Left renal cortex interstitium (tissue), 4 donors: ENCODE results near the gene IBSP. TPM values are rescaled to one million over a fixed set of nuclear protein-coding genes. Genes with fewer than 3 reads are reported as not detected.

Experiments used
- DNase-seq, 4 donors: peaks; one replicate each; pipeline ENCODE4 v3.0.0-alpha.2; 2013; ENCODE audit warnings: low read depth in 4 of 4, low spot score in 2 of 4, missing footprints in 1 of 4
- polyA plus RNA-seq, 4 donors: library from polyadenylated mRNA; unstranded; fragments of 120-200 nt; gene quantifications; one replicate each; pipeline ENCODE4 v1.2.1, GENCODE V29; 2013; ENCODE audit not compliant: insufficient read length in 4 of 4

Gene IBSP
- polyA plus RNA-seq, 4 donors: not detected

GRCh38 chr4:87835743-87836142, 36.4 kb downstream of the IBSP start:
- DNase-seq: no peak

- DNase-seq: no peak
Observed at GRCh38 chr4:87838205-87838604, 38.9 kb downstream of the IBSP start.

DNA sequence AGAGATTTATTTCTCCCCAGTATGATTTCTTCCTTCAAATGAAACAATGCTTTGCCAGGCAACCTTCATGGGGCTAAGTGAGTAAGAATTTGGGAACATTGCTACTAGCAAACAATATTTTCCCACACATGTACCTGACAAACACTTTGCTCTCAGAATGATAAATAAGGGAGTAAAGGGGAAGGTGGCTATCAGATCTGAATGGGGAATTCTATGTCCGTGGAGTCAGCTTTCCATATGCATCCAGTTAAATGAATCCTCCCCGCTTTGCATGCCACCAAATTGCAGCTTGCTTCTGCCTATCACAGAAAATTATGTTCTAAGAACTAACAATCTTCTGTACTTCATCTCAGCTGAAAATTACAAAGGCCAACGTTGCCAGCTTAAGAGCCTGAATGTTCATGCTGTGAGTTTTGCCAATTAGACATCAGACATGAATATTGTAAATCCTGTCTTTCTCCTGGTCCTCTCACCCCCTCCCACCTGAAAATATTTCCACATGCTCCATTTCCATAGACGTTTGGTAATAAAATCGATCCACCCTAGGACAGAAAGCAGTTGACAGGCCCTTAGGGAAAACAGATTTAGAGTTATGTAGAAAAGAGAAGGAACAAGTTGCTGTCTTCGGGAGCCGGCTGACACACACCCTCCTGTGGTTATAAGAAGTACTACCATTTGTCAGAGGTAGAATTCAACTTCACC, 39.7 kb downstream of the IBSP start:
- no peak for DNase-seq

- DNase-seq: no peak
Observed at GRCh38 chr4:87839592-87839946, 40.2 kb downstream of the IBSP start.

GRCh38 chr4:87840149-87840548, 40.8 kb downstream of the IBSP start:
- DNase-seq: no peak

- DNase-seq: no peak
Observed at GRCh38 chr4:87843936-87844335, 44.6 kb downstream of the IBSP start.

GRCh38 chr4:87844452-87844851, 45.1 kb downstream of the IBSP start:
- DNase-seq: no peak

GRCh38 chr4:87846226-87846625, 46.9 kb downstream of the IBSP start:
- DNase-seq: no peak

GRCh38 chr4:87848622-87849351, 49.4 kb downstream of the IBSP start:
- peak in 2 of 4 donors; percentile 19 to 39 for DNase-seq

GRCh38 chr4:87849612-87850011, 50.3 kb downstream of the IBSP start:
- no peak for DNase-seq

DNA sequence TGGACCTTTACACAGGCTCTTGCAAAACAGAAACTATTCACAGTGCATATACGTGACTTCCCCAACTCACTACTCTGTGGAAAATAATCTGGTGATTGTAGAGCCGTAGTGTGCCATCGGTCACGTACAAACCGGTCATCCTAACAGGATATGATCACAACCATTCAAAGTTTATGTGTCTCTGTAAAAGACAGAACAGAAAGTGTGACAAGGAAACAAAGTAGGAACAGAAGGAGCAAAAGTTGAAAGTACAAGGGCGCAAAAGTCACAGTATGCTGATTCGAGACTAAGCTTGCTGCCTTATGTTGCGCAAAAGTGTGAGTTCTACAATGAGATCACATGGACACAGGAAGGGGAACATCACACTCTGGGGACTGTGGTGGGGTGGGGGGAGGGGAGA, 52.0 kb downstream of the IBSP start:
- no peak for DNase-seq

DNA sequence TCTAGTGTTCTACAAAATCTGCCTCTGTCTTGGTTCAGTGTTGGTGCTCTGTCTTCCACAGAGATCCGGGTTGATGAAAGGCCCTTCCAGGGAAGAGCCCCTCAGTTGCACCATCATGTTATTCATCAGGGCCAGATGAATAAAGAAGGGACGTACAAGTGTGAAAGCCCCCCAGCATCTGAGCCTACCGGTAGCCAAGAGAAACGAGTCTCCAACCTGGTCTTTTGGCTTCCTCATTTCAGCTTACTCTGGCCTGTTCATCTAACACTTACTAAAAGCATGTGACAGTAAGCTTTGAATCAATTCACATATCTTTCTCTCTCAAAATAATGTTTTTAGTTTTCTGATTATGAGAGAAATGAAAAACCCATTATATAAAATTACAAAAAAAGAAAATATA, 52.6 kb downstream of the IBSP start:
- DNase-seq: no peak

DNA sequence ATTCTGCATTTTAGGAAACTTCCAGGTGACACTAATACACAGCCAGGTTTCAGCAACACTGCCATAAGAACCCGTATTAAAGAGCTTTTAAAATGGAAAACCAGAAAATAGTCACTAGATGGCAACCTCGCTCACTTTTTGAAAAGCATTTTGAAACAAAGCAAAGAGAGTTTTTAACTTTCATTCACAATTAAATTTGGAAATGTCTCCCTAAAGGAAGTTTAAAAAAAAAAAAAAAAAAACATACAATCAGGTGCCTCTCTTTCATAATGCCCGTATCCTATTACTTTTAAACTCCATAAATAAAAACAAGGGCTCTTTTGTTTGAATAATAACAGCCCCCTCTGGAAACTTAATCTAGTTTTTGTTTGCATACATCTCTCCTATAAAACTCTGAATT, 53.8 kb downstream of the IBSP start:
- peak in 2 of 4 donors; percentile 29 to 62 for DNase-seq

DNA sequence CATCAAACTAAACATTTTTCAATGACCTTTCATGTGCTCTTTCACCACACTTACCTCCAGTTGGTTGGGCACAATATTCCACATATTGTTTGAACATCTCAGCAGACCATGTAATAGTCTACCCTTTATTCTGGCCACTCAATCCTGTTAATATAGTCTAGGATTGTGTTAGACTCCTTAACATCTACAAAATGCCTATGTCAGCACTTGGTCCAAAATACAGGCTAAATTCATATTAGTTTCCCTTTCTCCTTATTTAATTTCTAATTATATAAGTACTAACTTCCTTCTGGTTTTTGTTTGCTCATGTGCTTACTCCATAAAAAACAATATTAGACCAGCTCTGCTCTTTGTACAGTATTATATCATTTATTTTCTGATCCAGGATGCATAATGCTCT, 54.5 kb downstream of the IBSP start:
- no peak for DNase-seq

DNA sequence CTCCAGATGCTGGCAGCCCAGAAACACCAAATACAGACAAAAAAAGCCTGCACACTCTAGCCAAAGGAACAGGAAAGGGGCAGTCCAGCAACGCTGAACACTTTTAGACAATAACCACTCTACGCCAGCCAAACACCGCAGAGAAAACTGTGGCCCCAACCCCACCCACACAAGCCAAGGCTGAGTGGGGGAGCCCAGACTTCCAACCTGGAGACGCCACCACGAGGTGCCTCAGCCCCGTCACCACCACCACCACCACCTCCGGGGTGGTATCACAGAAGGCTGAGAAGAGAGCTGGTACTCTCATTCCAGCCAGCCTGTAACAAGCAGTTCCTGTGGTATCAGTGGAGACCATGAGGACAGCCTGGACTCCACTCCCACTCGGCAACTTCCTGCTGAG, 56.2 kb downstream of the IBSP start:
- DNase-seq: no peak

DNA sequence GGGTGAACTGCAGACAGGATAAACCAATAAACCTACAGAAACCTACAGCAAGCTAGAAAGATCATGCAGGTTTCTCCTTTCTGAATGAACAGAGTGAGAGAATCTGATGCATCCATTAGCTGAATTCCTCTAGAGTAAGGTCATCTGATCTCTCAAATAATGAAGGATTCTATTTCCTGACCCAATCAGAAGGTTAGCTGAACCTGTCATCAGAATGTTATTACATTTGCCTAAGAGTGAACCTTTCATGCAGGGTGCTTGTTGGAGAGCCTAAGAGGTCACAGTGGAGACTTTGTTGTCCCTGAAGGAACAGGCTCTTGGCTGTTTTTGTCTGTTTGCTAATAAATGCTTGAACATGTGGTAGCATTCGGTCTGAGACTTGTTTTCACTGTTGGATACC, 57.5 kb downstream of the IBSP start:
- no peak for DNase-seq

- DNase-seq: no peak
Observed at GRCh38 chr4:87857789-87858188, 58.4 kb downstream of the IBSP start.

Other genes with a start within 250 kb of the IBSP start
- under 1 TPM in 2 of 4 donors, not detected in 2; 0.04 to 0.06 TPM for gene DSPP, start 191.0 kb upstream of the IBSP start, polyA plus RNA-seq
- gene DMP1, start 149.3 kb upstream of the IBSP start, polyA plus RNA-seq: under 1 TPM in 2 of 4 donors, not detected in 2; 0.05 to 0.09 TPM
- not detected for gene MEPE, start 33.4 kb downstream of the IBSP start, polyA plus RNA-seq
- gene SPP1, start 176.2 kb downstream of the IBSP start, polyA plus RNA-seq: 100 to 1,000 TPM; 104 to 285 (median 202) TPM
- 10 to 100 TPM; 62.9 to 87.2 (median 73.2) TPM for gene PKD2, start 208.1 kb downstream of the IBSP start, polyA plus RNA-seq